Neural progenitor cell (in vitro differentiated cells): ENCODE data around the gene PTPN18. TPM values are rescaled to one million over a fixed set of nuclear protein-coding genes. Genes with fewer than 3 reads are reported as not detected.

Experiments
- DNase-seq: peaks from one replicate; pipeline ENCODE4 v3.0.0-alpha.2; 2016; ENCODE audit warnings: low spot score
- H2AFZ ChIP-seq: fragments of 200-600 bp; sonication (generic); replicated peaks from 2 replicates; pipeline ENCODE4 v1.6.1; 2016; ENCODE audit warnings: antibody characterized with exemption
- H3F3A ChIP-seq: fragments of 200-600 bp; sonication (generic); 2 replicates; pipeline ENCODE4 v1.6.1; 2016; ENCODE audit warnings: antibody characterized with exemption, low read depth
- H3K27ac ChIP-seq: fragments of 200-600 bp; sonication (generic); 2 replicates; pipeline ENCODE4 v1.5.1; 2016; ENCODE audit warnings: mild to moderate bottlenecking
- H3K27me3 ChIP-seq: fragments of 200-600 bp; sonication (generic); 2 replicates; pipeline ENCODE4 v1.6.1; 2016; ENCODE audit warnings: mild to moderate bottlenecking, moderate library complexity
- H3K36me3 ChIP-seq: fragments of 200-600 bp; sonication (generic); 2 replicates; pipeline ENCODE4 v1.5.1; 2016
- H3K4me1 ChIP-seq: fragments of 200-600 bp; sonication (generic); 2 replicates; pipeline ENCODE4 v1.6.1; 2016; ENCODE audit warnings: mixed run types
- H3K4me2 ChIP-seq: fragments of 200-600 bp; sonication (generic); 2 replicates; pipeline ENCODE4 v1.6.1; 2016
- H3K4me3 ChIP-seq: fragments of 200-600 bp; sonication (generic); 2 replicates; pipeline ENCODE4 v1.5.1; 2016
- H3K79me2 ChIP-seq: fragments of 200-600 bp; sonication (generic); 2 replicates; pipeline ENCODE4 v1.6.1; 2016; ENCODE audit warnings: low read depth
- H3K9ac ChIP-seq: fragments of 200-600 bp; sonication (generic); 2 replicates; pipeline ENCODE4 v1.6.1; 2016
- H3K9me3 ChIP-seq: fragments of 200-600 bp; sonication (generic); 2 replicates; pipeline ENCODE4 v1.5.1; 2016; ENCODE audit warnings: low read depth
- H4K20me1 ChIP-seq: fragments of 200-600 bp; sonication (generic); 2 replicates; pipeline ENCODE4 v1.6.1; 2016; ENCODE audit warnings: low read depth
- H3K27ac Mint-ChIP-seq: 3 replicates; pipeline ENCODE4 v1.8.0; 2021; ENCODE audit warnings: mixed read lengths
- H3K27me3 Mint-ChIP-seq: 2 replicates; pipeline ENCODE4 v1.8.0; 2022; ENCODE audit warnings: low read depth, mild to moderate bottlenecking, inconsistent platforms, moderate library complexity, mixed read lengths; ENCODE audit not compliant: insufficient read depth
- H3K36me3 Mint-ChIP-seq: 3 replicates; pipeline ENCODE4 v1.8.0; 2021; ENCODE audit warnings: mixed read lengths
- H3K4me1 Mint-ChIP-seq: 3 replicates; pipeline ENCODE4 v1.8.0; 2021; ENCODE audit warnings: mixed read lengths
- H3K4me3 Mint-ChIP-seq: 3 replicates; pipeline ENCODE4 v1.8.0; 2021; ENCODE audit warnings: mild to moderate bottlenecking, moderate library complexity, mixed read lengths
- H3K9me3 Mint-ChIP-seq: 3 replicates; pipeline ENCODE4 v1.8.0; 2020; ENCODE audit warnings: mixed read lengths
- CTCF ChIP-seq: fragments of 200-600 bp; sonication (generic); IDR thresholded peaks from 2 replicates; pipeline ENCODE4 v1.5.1; 2017; ENCODE audit warnings: antibody characterized with exemption, mild to moderate bottlenecking
- EZH2 ChIP-seq: fragments of 200-600 bp; sonication (generic); IDR thresholded peaks from 2 replicates; pipeline ENCODE4 v1.6.1; 2017; ENCODE audit warnings: antibody characterized with exemption, mild to moderate bottlenecking, moderate library complexity
- EZH2phosphoT487 ChIP-seq: fragments of 200-600 bp; sonication (generic); IDR thresholded peaks from 2 replicates; pipeline ENCODE4 v1.6.1; 2017; ENCODE audit warnings: antibody characterized with exemption
- total RNA-seq: library from RNA; depleted of rRNA; stranded (reverse); fragments of >200 nt; gene quantifications from 2 replicates; pipeline ENCODE4 v1.2.3, GENCODE V29; 2015; ENCODE audit warnings: low replicate concordance

PTPN18 gene
- total RNA-seq, 1 donor from 2014 or later = 4.0 TPM

GRCh38 chr2:130385709-130386108, 29.9 kb downstream of the PTPN18 start:
- peaks cover 11% of the 10 kb centered on the region for H3K4me1 ChIP-seq
- H3K27me3 ChIP-seq = peaks cover 8% of the 10 kb centered on the region
- H3K4me2 ChIP-seq = no peak overlapping the region
- H3K4me3 ChIP-seq = no peak overlapping the region
- Mint-ChIP-seq H3K4me3 (no peak overlapping the region), H3K27me3 (no peaks in the 10 kb centered on the region), H3K4me1 (peaks cover 21% of the 10 kb centered on the region), H3K36me3 (no peaks in the 10 kb centered on the region), H3K27ac (no peak overlapping the region), H3K9me3 (no peaks in the 10 kb centered on the region)
- no peak for TF ChIP-seq CTCF
- TF ChIP-seq EZH2 = no peak
- no peak for TF ChIP-seq EZH2phosphoT487
- DNase-seq = no peak
- H3K27ac ChIP-seq = no peak overlapping the region
- no peaks in the 10 kb centered on the region for H4K20me1 ChIP-seq
- H3K79me2 ChIP-seq = no peaks in the 10 kb centered on the region
- H2AFZ ChIP-seq = no peak overlapping the region
- no peaks in the 10 kb centered on the region for H3F3A ChIP-seq
- H3K9me3 ChIP-seq = no peaks in the 10 kb centered on the region
- H3K36me3 ChIP-seq = no peaks in the 10 kb centered on the region
- H3K9ac ChIP-seq = no peak overlapping the region

- Histone ChIP-seq H3K27me3 (peaks cover 13% of the 10 kb centered on the region), H3K79me2 (no peaks in the 10 kb centered on the region), H3K27ac (no peak overlapping the region), H3F3A (no peaks in the 10 kb centered on the region), H2AFZ (no peak overlapping the region), H3K9me3 (no peaks in the 10 kb centered on the region), H3K4me1 (peaks cover 11% of the 10 kb centered on the region), H3K36me3 (no peaks in the 10 kb centered on the region), H4K20me1 (no peaks in the 10 kb centered on the region), H3K9ac (no peak overlapping the region), H3K4me2 (no peak overlapping the region), H3K4me3 (no peak overlapping the region)
- TF ChIP-seq EZH2 = no peak
- TF ChIP-seq EZH2phosphoT487 = no peak
- no peak for TF ChIP-seq CTCF
- Mint-ChIP-seq H3K4me1 (peaks cover 28% of the 10 kb centered on the region), H3K4me3 (no peak overlapping the region), H3K36me3 (no peaks in the 10 kb centered on the region), H3K27ac (no peak overlapping the region), H3K9me3 (no peaks in the 10 kb centered on the region), H3K27me3 (peaks cover 2% of the 10 kb centered on the region)
- no peak for DNase-seq
These were observed 31.2 kb downstream of the PTPN18 start for GRCh38 chr2:130387071-130387400.

GRCh38 chr2:130387804-130388203, 31.9 kb downstream of the PTPN18 start:
- H3K9me3 ChIP-seq = no peaks in the 10 kb centered on the region
- H3K36me3 ChIP-seq = no peaks in the 10 kb centered on the region
- no peak overlapping the region for H2AFZ ChIP-seq
- H3K79me2 ChIP-seq = no peaks in the 10 kb centered on the region
- H3K9ac ChIP-seq = no peak overlapping the region
- H3K4me1 ChIP-seq = peaks cover 11% of the 10 kb centered on the region
- Mint-ChIP-seq H3K4me3 (no peak overlapping the region), H3K27ac (no peak overlapping the region), H3K4me1 (peaks cover 31% of the 10 kb centered on the region), H3K36me3 (no peaks in the 10 kb centered on the region), H3K27me3 (peaks cover 2% of the 10 kb centered on the region), H3K9me3 (no peaks in the 10 kb centered on the region)
- no peak for TF ChIP-seq EZH2
- TF ChIP-seq CTCF = no peak
- TF ChIP-seq EZH2phosphoT487 = no peak
- no peak overlapping the region for H3K4me3 ChIP-seq
- DNase-seq = peak; percentile 56
- peaks cover 18% of the 10 kb centered on the region for H3K27me3 ChIP-seq
- peak overlapping the region; percentile 45 for H3K4me2 ChIP-seq
- H3K27ac ChIP-seq = no peak overlapping the region
- H4K20me1 ChIP-seq = no peaks in the 10 kb centered on the region
- no peaks in the 10 kb centered on the region for H3F3A ChIP-seq
